Progenitor cell of endocrine pancreas (in vitro differentiated cells): ENCODE data around the gene KRTAP10-6. TPM values are rescaled to one million over a fixed set of nuclear protein-coding genes. Genes with fewer than 3 reads are reported as not detected.

ENCODE experiments used
- DNase-seq: peaks from one replicate; pipeline ENCODE4 v3.0.0; 2021; ENCODE audit warnings: low spot score; ENCODE audit not compliant: unreplicated experiment
- H3K27ac Mint-ChIP-seq: 2 replicates; pipeline ENCODE4 v1.8.0; 2021; ENCODE audit warnings: mild to moderate bottlenecking, moderate library complexity, mixed read lengths
- H3K27me3 Mint-ChIP-seq: 2 replicates; pipeline ENCODE4 v1.8.0; 2021; ENCODE audit warnings: mixed read lengths
- H3K36me3 Mint-ChIP-seq: 2 replicates; pipeline ENCODE4 v1.8.0; 2022; ENCODE audit warnings: mixed read lengths; ENCODE audit not compliant: insufficient read depth
- H3K4me1 Mint-ChIP-seq: 2 replicates; pipeline ENCODE4 v1.8.0; 2021; ENCODE audit warnings: low read depth, mixed read lengths
- H3K4me3 Mint-ChIP-seq: 2 replicates; pipeline ENCODE4 v1.8.0; 2021; ENCODE audit warnings: low read depth, mild to moderate bottlenecking, moderate library complexity, mixed read lengths
- H3K9me3 Mint-ChIP-seq: 2 replicates; pipeline ENCODE4 v1.8.0; 2021; ENCODE audit warnings: low read depth, mixed read lengths
- total RNA-seq: library from RNA; stranded (reverse); gene quantifications from 2 replicates; pipeline ENCODE4 v1.2.1, GENCODE V29; 2021
- TF ChIP-seq, protein P1 (sequence below): fragments of 200-600 bp; sonication (generic); IDR thresholded peaks from one replicate; pipeline ENCODE4 v1.5.0; 2021; ENCODE audit warnings: antibody characterized with exemption, mild to moderate bottlenecking; ENCODE audit not compliant: unreplicated experiment

Gene KRTAP10-6
- total RNA-seq, 1 donor from 2014 or later = not detected

DNA sequence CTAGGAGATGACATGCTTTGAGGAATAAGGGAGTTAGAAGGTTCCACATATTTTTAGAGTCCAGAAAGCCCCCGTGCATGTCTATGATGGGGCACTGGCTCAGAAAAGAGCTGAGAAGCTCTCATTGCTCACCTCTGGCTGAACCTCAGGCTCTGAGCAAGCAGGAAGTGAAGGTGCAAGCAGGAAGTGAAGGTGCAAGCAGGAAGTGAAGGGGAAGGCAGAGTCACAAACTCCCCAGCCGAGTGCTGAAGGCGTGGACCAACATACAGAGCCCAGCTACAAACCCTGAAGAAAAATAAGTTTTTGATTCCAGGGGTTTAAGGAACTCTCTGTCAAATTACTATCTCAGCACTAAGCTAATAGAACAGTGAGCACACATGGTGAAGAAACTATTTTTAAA, 26.6 kb upstream of the KRTAP10-6 start:
- H3K4me1 Mint-ChIP-seq = no peaks in the 10 kb centered on the region
- no peak overlapping the region for H3K27ac Mint-ChIP-seq
- H3K9me3 Mint-ChIP-seq = peaks cover 32% of the 10 kb centered on the region
- H3K36me3 Mint-ChIP-seq = peaks cover 5% of the 10 kb centered on the region
- no peak overlapping the region for H3K4me3 Mint-ChIP-seq
- TF ChIP-seq, protein P1, sequence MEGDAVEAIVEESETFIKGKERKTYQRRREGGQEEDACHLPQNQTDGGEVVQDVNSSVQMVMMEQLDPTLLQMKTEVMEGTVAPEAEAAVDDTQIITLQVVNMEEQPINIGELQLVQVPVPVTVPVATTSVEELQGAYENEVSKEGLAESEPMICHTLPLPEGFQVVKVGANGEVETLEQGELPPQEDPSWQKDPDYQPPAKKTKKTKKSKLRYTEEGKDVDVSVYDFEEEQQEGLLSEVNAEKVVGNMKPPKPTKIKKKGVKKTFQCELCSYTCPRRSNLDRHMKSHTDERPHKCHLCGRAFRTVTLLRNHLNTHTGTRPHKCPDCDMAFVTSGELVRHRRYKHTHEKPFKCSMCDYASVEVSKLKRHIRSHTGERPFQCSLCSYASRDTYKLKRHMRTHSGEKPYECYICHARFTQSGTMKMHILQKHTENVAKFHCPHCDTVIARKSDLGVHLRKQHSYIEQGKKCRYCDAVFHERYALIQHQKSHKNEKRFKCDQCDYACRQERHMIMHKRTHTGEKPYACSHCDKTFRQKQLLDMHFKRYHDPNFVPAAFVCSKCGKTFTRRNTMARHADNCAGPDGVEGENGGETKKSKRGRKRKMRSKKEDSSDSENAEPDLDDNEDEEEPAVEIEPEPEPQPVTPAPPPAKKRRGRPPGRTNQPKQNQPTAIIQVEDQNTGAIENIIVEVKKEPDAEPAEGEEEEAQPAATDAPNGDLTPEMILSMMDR = no peak
- H3K27me3 Mint-ChIP-seq = peaks cover 3% of the 10 kb centered on the region
- no peak for DNase-seq

DNA sequence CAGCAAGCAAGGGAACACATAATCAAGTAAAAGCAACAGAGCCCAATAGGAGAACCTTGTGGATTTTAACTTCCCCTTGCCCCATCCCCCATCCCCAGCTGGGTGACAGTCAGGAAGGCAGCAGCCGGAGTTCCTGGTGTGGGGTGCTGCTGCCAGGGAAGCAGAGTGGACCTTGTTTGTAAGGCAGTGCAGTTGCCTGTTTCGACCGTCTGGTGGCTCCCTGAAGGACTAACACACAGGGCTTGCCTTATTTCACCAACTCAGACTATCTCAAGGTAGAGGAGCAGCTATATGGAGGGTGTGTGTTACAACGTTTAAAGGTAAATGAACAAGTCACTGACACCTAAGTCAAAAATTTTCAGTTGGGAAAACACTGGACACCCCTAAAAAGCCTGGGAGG, 26.2 kb upstream of the KRTAP10-6 start:
- peaks cover 3% of the 10 kb centered on the region for H3K27me3 Mint-ChIP-seq
- no peaks in the 10 kb centered on the region for H3K4me1 Mint-ChIP-seq
- no peak for DNase-seq
- peaks cover 5% of the 10 kb centered on the region for H3K36me3 Mint-ChIP-seq
- peaks cover 28% of the 10 kb centered on the region for H3K9me3 Mint-ChIP-seq
- no peak overlapping the region for H3K4me3 Mint-ChIP-seq
- H3K27ac Mint-ChIP-seq = no peak overlapping the region
- TF ChIP-seq, protein P1 = peak; percentile 33

DNA sequence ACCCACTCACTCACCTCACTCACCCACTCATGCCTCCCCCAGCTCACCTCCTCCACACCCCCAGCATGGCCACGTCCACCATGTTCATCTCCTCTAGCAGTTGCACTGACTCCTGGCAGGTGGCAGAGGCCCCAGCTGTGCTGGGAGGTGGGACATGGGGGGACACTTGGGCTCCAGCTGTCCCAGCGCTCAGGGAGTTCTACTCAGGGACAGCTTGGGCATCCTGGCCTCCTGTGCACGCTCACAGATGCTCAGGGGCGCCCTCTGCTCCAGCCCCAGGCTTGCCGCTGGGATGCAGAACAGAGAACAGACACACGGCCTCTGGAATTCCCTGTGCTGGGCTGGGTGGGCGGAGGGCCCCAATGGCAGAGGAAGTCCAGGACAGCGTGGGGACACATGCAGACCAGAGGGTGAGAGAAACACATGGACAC, 24.8 kb upstream of the KRTAP10-6 start:
- no peak for DNase-seq
- peaks cover 6% of the 10 kb centered on the region for H3K27me3 Mint-ChIP-seq
- TF ChIP-seq, protein P1 = no peak
- H3K36me3 Mint-ChIP-seq = peaks cover 5% of the 10 kb centered on the region
- no peaks in the 10 kb centered on the region for H3K4me1 Mint-ChIP-seq
- H3K27ac Mint-ChIP-seq = no peak overlapping the region
- peaks cover 16% of the 10 kb centered on the region for H3K9me3 Mint-ChIP-seq
- no peak overlapping the region for H3K4me3 Mint-ChIP-seq

DNA sequence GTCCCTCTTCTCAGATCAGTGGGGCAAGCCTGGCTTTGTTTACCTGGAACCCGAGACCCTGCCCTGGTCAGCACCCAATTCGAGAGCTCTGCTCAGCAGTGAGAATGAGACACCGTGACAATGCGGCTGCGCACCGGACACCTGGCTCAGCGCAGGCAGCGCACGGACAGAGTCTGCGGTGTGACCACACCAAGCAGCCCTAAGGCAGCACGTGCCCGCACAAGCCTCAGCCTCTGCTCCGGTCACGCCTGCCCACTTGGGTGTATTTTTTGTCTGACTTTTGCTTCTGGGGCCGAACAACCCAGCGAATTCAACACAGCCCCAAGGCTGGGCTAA, 24.3 kb upstream of the KRTAP10-6 start:
- H3K4me3 Mint-ChIP-seq = no peak overlapping the region
- H3K27me3 Mint-ChIP-seq = peaks cover 6% of the 10 kb centered on the region
- H3K9me3 Mint-ChIP-seq = peaks cover 13% of the 10 kb centered on the region
- DNase-seq = no peak
- peaks cover 5% of the 10 kb centered on the region for H3K36me3 Mint-ChIP-seq
- no peaks in the 10 kb centered on the region for H3K4me1 Mint-ChIP-seq
- TF ChIP-seq, protein P1 = no peak
- H3K27ac Mint-ChIP-seq = no peak overlapping the region

DNA sequence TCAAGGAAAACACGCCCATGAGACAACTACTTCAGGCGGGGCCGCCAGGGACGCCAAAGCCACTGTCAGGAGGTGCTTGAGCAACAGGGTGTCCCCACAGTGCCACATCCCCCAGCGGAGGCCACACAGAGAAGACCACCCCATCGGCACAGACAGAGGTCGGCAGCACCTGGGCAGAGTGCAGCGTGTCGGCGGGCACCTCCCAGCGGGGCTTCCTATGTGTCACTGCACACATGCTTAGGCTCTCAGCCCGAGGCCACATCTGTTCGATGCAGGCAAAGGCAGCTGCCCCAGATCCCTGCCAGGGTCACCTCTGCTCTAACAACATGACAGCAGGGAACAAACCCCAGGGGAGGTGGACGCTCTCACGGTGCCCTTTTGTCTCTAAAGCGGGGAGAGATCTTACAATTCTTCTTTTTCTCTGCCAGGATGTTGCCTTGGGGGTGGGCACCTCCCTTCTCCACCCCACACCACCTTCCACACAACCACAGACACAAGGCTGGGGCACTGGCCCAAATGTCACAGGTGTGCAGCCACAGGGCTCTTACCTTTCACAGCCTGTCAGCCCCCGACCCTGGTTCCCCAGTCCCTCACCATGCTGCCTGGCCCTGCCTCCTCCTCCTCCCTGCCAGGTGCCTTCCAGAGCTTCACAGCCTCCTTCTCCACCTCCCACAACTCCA, 23.7 kb upstream of the KRTAP10-6 start:
- Mint-ChIP-seq H3K36me3 (peaks cover 5% of the 10 kb centered on the region), H3K4me1 (no peaks in the 10 kb centered on the region), H3K4me3 (no peak overlapping the region), H3K27me3 (peaks cover 6% of the 10 kb centered on the region), H3K9me3 (peaks cover 18% of the 10 kb centered on the region), H3K27ac (no peak overlapping the region)
- TF ChIP-seq, protein P1 = no peak
- no peak for DNase-seq
